Hepatocyte (in vitro differentiated cells): ENCODE data around the gene SLC6A8.
A peak's percentile ranks its signal among the peaks of the same experiment; 100 is the strongest.

ENCODE experiments used
- EZH2 ChIP-seq: fragments of 200-600 bp; sonication (generic); IDR thresholded peaks from 2 replicates; pipeline ENCODE4 v1.6.1; 2016; ENCODE audit warnings: antibody characterized with exemption, mild to moderate bottlenecking, borderline replicate concordance
- TF ChIP-seq, protein P1 (sequence below): fragments of 200-600 bp; sonication (generic); IDR thresholded peaks from 2 replicates; pipeline ENCODE4 v1.5.1; 2016; ENCODE audit warnings: antibody characterized with exemption, mild to moderate bottlenecking; ENCODE audit not compliant: poor library complexity

DNA sequence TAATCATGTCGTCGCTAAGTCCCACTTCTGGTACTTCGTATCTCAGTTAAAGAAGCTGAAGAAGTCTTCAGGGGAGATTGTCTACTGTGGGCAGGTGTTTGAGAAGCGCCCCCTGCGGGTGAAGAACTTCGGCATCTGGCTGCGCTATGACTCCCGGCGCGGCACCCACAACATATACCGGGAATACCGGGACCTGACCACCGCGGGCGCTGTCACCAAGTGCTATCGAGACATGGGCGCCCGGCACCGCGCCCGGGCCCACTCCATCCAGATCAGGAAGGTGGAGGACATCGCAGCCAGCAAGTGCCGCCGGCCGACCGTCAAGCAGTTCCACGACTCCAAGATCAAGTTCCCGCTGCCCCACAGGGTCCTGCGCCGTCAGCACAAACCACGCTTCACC lies 25.5 kb upstream of the SLC6A8 start:
- TF ChIP-seq, protein P1, sequence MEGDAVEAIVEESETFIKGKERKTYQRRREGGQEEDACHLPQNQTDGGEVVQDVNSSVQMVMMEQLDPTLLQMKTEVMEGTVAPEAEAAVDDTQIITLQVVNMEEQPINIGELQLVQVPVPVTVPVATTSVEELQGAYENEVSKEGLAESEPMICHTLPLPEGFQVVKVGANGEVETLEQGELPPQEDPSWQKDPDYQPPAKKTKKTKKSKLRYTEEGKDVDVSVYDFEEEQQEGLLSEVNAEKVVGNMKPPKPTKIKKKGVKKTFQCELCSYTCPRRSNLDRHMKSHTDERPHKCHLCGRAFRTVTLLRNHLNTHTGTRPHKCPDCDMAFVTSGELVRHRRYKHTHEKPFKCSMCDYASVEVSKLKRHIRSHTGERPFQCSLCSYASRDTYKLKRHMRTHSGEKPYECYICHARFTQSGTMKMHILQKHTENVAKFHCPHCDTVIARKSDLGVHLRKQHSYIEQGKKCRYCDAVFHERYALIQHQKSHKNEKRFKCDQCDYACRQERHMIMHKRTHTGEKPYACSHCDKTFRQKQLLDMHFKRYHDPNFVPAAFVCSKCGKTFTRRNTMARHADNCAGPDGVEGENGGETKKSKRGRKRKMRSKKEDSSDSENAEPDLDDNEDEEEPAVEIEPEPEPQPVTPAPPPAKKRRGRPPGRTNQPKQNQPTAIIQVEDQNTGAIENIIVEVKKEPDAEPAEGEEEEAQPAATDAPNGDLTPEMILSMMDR, result peak; percentile 52
- peak; percentile 69 for TF ChIP-seq EZH2
